Hematopoietic multipotent progenitor cell (in vitro differentiated cells): ENCODE results near the gene PRKCZ. TPM values are rescaled to one million over a fixed set of nuclear protein-coding genes. Genes with fewer than 3 reads are reported as not detected.
A peak's percentile ranks its signal among the peaks of the same experiment; 100 is the strongest.

Source experiments
- DNase-seq, 3 donors: peaks; one replicate each; pipeline ENCODE4 v3.0.0-alpha.2; 2011 to 2015; ENCODE audit warnings: low read depth in 2 of 3, low spot score in 2 of 3
- total RNA-seq: library from RNA; depleted of rRNA; stranded (reverse); fragments of >200 nt; gene quantifications from one replicate; pipeline ENCODE4 v1.2.3, GENCODE V29; 2012

Gene PRKCZ
- total RNA-seq, 1 donor = 24.8 TPM

DNA sequence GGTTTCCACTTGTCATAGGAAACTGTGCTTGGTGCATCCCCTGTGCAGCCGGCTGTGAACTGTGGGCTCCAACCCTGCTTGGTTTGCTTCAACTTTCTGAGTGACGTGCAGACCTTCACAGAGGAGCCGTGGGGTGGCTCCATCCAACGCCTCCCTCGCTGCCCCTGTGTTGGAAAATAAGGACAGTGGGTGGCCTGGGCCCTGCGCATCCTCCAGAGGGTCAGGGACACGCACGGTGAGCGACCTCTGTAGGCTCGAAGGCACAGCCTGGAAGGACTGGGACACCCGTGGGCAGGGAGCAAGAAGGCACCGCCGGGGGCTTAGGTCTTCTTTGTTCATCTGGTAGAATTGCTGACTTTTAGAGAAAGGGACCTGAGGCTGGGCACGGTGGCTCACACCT, 150.9 kb downstream of the PRKCZ start:
- DNase-seq = no peak

DNA sequence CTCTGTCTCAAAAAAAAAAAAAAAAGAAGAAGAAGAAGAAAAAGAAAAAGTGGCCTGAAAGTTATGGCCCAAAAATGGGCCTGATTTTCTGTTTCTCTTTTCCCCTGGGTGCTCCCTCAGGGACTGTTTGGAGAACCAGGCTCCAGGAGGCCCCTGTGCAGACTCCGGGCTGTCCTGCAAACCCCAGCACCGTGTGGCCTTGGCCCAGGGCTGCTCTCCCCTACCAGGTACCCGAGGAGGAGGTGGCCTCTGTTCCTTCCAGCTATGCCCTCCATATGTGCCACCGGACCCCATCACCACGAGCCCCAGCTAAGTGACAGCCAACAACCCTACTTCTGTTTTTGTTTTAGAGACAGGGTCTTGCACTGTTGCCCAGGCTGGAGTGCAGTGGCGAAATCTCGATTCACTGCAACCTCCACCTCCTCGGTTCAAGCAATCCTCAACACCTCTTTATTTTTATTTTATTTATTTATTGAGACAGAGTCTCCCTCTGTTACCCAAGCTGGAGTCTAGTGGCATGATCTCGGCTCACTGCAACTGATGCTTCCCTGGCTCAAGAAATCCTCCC, 151.9 kb downstream of the PRKCZ start:
- DNase-seq = no peak

GRCh38 chr1:2202843-2203601, 152.8 kb downstream of the PRKCZ start:
- no peak for DNase-seq

DNA sequence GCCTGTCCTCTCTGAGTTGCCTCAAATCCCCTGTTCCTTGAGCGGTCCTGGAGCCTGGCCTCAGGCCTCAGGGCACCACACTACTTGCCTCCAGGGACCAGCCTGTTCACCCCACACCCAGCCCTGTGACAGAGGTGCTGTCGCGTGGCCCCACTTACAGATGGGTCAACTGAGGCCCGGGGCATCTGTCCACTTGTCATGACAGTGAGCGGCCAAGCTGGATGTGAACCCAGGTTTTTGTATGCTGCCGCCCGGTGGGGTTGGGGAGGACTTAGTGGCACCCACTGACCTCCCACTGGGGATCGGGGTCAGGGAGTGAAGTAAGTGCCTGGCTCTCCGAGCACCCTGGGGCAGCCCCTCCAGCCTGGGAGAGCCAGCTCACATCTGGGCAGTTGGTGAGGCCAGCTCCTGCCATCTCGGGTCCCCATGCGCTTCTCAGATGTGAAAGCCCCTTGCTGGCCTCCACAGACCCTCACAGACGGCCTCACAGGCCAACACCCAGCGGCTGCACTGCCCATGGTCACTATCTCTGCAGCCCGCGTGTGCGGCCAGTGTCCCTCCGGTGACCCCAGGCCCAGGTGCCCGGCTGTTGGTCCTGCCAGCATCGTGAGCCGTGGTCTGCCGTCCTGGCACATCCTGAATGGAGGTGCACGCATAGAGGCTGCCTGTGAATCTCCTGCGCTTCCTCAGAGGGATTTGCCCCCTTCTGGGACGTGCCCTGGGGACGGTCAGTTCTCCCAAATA, 153.6 kb downstream of the PRKCZ start:
- DNase-seq = no peak

GRCh38 chr1:2204415-2205190, 154.4 kb downstream of the PRKCZ start:
- DNase-seq = peak in 2 of 3 donors; percentile 83

DNA sequence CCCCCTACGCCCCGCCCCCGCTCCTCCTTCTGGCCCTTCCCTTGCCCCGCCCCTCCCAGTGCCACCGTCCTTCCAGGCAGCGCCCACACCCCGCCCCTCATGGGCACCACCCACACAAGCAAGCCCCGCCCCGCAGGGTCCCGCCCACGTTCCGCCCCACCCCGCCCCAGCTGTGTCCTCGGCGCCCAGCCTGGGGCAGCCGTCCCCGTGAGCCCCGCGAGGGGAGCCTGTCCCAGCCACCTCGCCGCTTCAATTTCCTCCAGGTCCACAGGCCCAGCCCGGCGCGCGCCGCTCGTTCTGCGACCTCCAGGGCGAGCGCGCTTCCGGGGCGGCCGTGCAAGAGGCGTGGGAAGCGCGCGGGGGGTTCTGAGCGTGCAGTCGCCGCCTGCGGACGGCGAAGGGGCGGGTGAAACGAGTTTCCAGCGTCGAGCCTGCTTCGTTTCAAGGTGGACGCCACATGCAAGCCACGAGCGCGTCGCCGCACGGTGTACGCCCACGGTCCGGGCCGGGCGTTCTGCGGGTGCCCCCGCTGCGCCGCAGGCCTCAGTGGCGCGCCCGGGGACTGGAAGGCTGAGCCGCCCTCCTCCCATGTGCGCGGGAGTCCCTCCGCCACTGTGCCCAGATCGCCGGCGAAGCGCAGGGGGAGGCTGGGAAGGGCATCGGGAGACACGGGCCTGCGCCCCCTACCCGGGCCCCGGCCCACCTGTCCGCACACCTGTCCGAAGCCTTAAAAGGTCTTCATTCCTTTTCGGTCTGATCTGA, 155.2 kb downstream of the PRKCZ start:
- peak; percentile 83 to 93 (median 92) for DNase-seq

GRCh38 chr1:2206813-2207487, 156.7 kb downstream of the PRKCZ start:
- DNase-seq = no peak

DNA sequence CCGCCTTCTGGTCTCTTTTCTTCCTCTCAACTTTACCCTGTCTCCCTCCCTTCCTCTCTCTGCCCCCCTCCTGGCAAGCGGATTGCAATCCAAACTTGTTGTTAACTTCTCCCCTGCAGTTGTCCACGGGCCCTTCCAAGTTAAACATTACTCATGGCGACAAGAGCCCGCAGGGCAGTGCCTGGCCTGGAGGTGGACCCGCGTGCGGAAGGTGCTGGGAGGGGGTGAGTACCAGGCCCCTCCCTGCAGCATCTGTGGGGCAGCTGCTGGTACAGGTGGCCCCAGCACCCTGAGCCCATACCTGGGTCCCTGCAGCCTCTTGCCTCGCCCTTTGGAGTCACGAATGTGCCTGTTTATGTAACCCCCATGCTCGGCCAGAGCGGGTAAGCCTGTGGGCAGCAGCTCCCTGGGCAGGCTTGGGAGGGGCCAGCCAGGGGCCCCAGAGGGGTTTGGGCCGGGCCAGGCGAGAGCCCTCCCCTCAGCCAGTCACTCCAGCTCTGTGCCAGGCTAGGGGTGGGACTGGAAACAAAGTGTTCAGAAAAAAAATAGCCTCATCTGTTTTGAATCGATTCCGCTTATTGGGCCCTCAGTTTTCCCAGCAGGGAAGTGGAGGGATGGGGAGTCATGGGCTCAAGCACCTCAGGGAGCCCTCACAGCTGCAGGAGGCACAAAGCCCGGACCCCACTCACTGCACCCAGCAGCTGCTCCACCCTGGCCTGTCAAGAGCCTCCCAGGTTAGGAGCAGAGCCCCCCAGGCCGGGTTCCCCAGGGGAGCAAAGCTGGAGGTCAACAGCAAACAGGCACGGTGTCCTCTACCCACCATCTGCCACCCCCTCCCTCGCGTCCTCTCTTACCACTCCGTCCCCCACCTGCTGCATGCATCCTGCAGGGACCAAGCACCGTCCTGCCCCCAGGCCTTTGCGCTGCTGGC, 158.4 kb downstream of the PRKCZ start:
- DNase-seq = no peak

DNA sequence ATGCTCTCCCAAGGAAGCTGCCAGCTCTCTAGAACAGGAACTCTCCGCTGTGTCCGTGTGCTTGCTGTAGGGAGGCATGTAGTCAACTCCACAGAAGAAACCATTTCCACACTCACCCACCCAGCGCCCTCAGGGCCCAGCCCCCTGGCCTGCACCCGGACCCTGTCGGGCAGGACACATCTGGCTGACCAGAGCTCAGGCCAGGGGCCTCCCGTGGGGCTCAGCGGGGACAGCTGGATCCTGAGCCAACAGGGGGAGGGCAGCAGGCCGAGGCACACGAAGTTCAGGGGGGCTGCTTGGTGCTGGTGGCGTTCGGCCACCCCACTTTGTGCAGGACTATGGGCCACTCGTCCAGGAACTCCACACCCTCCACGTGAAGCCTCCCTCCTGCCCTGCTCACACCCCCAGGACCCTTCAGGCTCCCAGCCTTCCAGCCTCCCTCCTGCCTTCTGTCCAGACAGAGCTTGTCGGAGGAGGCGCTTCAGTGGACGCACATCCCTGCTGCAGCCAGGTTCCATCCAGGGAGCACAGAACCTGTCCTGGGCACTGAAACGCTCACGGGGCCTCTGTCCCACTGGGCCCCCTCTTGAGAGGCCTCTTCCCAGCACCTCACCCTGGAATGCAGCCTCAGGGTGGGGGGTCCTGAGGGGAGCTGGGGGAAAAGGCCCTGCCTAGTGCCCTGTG, 159.3 kb downstream of the PRKCZ start:
- no peak for DNase-seq

DNA sequence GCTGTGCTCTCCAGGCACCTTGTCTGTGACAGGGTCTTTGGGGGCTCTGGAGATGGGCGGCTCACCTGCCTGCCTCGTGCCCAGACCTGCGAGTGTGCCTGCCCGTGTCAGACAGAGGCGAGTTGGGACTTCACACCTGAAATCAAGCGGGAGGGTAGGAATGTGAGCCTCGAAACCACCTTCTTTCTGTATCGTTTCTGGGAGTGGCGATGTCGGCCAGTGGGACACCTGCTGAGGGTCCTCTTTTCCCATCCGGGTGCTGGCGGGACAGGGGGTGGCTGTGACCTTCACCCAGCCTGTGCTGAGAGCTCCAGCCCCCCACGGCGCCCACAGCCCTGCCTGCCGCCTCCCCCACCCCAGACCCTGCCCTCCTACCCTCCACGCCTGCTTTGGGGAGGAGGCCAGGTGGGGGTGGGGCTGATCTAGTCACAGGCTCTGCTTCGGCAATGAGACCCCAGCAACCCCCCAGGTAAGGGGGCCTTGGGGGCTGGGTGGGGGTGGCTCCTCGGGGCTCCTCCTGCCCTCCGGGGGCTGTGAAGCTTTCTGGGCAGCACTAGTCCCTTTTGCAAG, 160.0 kb downstream of the PRKCZ start:
- DNase-seq = no peak

DNA sequence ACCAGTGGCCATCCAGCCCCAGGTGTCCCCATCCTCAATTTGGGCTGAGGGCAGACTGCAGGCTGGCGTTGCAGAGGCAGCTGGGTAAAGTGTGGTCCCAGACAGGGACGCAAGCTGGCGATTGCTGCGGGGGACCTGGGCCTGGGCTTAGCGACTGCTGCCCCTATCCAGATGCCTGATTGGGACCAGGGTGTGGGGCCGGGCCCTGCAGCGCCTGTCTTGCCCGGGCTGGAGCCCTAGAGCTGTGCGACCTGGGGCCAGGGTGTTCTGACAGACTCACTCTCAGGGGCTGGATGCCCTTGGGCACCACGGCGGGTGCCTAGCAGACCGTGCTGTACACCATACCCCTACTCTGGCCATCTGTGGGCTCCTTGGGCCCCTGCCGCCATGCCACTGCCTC, 160.6 kb downstream of the PRKCZ start:
- no peak for DNase-seq

DNA sequence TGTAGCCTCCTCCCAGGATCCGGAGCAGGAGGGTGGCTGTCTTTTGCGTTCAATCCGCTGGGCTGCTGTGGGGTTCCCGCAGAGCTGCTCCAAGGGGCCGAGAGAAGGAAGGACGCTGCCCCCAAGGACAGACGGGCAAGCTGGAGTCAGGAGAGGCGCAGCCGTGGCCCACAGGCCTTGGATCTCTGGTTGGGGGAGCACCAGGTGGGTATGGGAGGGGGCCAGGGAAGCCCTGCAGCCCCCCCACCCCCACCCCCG, 162.0 kb downstream of the PRKCZ start:
- DNase-seq = no peak

DNA sequence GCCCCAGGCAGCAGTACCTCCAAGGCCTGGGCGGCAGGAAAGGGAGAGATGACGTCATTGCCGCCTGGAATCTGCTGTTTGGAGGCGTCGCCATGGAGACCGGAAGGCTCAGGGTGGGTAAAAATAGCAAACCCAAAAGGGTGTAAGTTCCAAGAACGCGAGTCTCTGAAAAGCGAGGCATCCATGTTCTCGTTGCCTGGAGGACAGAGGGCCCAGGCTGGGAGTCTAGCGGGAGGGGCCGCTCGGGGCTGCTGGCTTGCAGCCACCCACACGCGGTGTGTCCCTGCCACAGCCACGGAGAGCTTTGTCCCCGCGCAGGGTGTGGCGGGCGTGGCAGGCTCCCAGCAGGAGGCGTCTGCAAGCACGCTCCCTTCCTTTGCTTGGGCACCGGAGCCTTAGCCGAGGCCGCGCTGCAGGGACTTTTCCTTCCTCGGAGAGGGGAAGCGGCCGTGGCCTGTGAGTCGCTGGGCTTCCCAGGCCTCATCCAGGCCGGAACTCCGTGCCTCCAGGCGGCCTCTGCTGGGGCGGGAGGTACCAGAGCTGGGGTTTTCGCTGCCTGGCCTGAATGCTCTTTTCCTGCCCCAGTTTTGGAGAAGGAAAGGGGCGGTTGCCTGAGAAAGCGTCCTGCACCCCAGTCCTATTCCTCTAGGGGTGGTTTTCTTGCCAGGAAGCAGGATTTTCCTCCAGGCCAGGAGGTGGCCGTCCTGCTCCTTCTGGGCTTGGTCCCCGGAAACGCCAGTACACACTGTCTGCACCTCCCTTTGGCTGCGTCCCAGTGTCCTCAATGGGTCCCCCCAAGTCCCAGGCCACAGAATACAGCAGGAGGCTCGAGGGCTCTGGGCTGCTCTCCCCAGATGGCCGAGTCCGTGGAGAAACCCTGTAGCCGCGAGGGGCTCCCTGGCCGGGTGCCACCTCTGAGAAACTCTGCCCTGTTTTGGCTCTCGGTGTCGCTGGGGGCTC, 162.6 kb downstream of the PRKCZ start:
- DNase-seq = peak in 2 of 3 donors; percentile 85 to 86

GRCh38 chr1:2213576-2214505, 163.6 kb downstream of the PRKCZ start:
- no peak for DNase-seq

DNA sequence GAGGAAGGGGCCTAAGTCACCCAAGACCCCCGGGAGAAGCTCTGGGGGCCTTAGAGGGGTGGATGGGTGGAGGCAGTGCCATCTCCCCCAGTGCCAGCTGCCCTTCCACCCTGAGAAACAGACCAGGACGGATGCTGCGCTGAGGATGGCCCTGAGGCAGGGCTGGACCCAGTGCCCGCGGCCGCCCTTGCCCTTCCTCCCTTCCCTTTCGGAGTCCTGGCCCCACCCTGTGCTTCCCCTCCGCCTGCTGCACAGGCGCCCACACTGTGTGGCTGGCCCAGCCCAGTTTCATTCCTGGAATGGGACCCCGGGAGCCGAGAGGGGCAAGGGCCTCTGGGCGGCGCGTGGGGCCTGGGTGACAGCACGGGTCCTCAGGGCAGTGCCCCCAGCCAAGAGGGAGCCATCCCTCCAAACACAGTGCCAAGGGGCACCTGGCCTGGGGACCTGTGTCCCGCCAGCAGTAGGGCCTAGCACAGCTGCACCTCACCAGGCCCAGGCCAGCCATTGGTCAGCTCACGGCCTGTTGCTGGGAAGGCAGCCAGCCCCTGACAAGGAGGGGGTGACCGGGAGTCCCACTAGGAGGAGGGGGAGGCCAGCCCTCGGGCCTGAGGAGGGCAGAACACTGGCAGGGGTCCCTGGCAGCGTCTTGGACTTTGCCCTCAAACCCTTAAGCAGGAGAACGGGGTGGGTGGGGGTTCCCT, 164.5 kb downstream of the PRKCZ start:
- DNase-seq = no peak
